EL (cell line): Measurements from ENCODE around the gene SEC11A.
A peak's percentile ranks its signal among the peaks of the same experiment; 100 is the strongest.
"Not testable (repeated sequence)": the region's sequence is repeated elsewhere in the genome, so short reads cannot be mapped to it uniquely, and the experiment has no call there.

Experiments used
- DNase-seq: peaks from one replicate; pipeline ENCODE4 v3.0.0-alpha.2; 2016

SEC11A gene

GRCh38 chr15:84669726-84670125, 46.2 kb downstream of the SEC11A start:
- DNase-seq: peak; percentile 23

DNA sequence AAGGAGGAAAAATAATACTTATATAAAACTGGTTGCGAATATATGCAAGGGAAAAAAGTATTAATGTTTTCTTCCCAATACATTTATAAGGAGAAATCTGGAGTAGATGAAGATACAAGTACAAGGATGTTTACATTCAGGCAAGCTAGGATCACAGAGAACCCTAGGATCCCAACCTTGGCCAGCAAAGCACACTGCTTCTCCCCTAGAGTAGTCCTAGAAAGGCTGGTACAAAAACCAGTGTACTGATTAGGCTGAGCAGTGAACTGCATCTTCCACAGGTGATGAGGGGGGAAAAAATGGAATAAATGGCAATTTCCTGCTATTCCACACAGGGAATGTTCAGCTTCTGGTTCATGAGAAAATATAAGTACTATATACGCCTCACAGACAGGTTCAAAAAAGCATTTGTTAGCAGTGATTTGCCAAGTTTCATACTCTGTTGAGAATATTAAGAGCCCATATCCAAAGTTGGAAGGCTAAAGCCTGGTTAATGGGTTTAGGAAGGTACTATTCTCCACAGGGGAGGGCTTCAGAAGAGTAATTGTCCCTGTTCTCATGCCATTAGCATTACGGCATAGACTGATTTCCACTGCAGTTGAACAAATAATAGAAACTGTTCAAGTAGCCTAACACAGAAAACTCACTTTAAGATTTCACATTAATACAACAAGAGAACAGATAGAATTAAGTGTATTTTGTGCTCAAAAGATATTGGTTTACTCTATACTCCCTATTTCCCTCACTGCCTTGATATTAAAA, 47.5 kb downstream of the SEC11A start:
- no peak for DNase-seq

DNA sequence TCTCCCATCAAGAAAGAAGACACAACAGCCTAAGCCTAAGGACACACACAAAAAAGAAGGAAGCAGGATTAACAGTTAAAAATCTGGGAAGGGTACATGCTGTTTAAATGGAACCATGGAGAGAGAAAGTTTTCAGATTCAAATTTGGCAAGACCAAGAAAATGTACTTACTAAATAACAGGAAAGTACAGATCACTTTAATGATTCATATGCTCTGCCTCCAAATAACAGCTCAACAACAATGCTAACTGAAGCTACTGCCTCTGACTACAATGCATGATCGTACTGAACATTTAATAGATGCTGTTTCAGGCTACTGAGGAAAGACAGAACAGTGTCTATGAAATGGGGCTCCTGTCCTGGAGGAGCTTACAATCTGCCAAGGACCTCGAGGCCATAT, 49.6 kb downstream of the SEC11A start:
- no peak for DNase-seq

GRCh38 chr15:84661001-84661400, 54.9 kb downstream of the SEC11A start:
- DNase-seq: no peak

GRCh38 chr15:84659904-84660781, 55.8 kb downstream of the SEC11A start:
- no peak for DNase-seq

DNA sequence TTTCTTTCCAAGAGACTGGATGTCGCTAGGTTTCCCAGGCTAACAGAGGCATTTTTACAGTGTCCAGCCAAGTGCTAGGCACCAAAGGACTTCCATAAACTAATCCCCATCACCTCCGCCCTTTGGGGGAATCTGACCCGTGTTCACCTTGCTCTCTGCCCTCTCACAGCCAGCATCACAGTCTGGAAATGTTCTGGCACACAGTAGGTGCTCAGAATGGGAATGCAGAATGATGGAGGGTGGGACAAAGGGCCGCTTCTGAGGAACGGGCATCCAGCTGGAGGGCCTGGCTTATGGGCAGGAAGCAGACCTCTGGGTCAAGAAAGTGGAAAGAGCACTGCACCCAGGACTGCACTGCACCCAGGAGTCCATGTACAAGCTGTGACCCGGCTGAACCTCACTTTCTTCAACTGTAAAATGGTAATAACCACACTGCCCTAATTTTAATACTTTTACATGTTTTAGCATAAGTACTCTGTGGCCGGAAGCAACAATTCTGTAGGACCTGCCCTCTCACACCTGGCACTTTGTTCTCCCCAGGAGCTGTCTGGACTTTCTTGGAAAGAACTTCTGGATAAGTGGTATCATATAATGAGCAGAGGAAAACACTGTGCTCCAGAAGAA, 57.0 kb downstream of the SEC11A start:
- no peak for DNase-seq

DNA sequence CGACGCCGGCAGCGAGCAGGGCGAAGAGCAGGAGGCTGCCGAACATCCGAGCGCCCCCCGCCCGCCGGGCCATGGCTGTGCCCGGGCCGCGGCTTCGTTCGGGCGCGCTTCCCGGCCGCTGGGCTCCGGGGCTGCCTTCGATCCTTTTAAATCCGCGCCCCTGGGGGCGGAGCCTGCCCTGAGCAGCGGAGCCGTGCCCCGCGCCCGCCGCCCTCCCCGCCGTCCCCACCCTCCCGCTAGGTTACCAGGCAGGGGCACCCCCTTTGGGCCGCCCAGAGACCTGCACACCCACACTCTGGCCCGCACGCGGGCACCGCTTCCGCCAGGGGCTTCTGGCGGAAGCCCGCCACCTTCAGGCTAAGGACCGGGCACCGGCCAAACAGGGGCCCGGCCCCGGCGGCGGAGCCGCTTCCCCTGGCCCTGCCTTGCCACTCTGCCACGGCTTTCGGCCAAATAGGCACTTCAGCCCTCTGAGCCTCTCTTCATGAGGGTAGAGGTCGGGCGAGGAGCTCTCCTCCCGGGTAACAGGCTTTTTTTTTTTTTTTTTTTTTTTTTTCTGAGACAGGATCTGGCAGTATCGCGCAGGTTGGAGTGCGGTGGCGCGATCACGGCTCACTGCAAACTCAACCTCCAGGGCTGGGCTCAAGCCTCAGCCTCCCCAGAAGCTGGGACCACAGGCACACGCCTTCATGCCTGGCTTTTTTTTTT, 57.7 kb downstream of the SEC11A start, which contains the start of gene NMB:
TSS of gene NMB (minus strand) at position 120 of the 708 bp plus-strand sequence. CDS start at position 73, 47 bp downstream.
- peak; percentile 83 for DNase-seq

GRCh38 chr15:84657748-84658079, 58.2 kb downstream of the SEC11A start:
- DNase-seq: no peak

DNA sequence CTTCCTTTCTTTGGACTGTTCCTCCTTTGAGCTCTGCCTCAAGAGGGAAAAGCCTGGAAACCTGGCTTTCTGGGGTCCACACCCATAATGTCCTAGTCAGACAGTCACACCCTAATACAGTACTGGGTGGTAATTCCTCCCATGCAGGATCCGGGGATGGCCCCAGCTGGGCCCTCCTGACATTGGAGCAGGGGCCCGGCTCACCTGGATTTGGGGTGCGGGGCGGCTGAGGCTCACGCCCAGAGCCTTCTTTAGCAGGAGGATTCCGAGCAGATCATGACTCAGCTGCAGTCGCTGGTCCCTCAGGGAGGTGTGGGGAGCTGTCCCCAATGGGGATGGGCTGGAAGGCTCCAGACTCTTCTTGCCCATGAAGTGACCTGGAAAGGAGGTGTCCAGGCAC, 59.0 kb downstream of the SEC11A start:
- DNase-seq: no peak

GRCh38 chr15:84654689-84655453, 61.1 kb downstream of the SEC11A start:
- peak; percentile 86 for DNase-seq

- DNase-seq: peak; percentile 94
These were observed 61.8 kb downstream of the SEC11A start, which contains the start of gene WDR73 for GRCh38 chr15:84653910-84654688. WDR73 (minus strand) TSS chr15:84654283; CDS start chr15:84654274, 9 bp downstream.

DNA sequence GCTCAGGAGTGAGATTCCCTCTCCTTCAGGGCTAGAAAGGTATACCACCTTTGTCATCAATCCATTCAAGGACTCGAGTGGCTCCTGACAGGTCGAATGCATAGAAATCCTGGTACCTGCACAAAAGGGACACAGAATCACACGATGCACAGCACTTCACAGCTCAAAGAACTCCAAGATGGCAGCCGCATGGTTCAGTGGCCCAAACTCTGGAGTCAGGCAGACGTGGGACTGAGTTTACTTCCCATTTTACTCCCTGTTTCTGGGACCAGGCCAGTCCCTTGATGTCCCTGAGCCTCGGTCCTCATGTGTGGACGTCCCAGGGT, 62.4 kb downstream of the SEC11A start:
- DNase-seq: no peak

GRCh38 chr15:84649706-84650105, 66.2 kb downstream of the SEC11A start:
- peak; percentile 36 for DNase-seq

DNA sequence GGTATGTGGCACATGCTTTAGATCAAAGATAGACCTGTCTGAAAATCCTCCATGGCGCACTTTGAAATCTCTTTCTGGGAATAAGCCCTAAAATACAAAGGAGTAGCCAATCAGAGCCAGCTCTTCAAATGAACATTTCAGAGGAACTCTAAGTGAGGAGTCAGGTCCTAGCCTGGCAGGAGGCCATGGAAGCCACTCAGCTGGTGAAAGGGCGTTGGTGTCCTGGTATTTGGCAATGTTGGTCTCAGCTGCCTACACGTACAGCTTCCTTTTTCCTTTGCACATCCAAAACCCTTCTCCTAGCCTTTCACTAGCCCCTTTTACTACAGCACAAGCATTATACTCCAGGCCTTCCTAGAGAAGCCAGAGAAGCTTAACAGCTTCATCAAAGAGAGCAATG, 67.4 kb downstream of the SEC11A start:
- no peak for DNase-seq

DNA sequence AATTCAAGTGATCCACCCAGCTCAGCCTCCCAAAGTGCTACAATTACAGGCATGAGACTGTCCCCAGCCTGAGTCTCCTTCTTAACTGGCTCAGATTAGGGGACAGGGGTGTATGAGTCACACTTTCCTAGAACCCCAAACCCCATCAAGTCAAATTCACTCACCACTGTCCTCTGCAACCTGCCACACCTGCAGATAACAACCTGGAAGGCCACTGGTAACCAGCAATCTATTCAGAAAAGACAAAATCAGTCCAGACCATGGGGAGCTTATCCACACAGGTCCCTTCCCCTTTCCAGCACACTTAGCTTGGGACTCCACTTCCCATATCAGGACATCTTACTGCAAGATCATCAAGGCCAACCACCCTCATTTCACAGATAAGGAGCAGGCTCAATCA, 68.2 kb downstream of the SEC11A start:
- DNase-seq: no peak

- DNase-seq: no peak
These were observed 69.9 kb downstream of the SEC11A start for GRCh38 chr15:84645997-84646396.

DNA sequence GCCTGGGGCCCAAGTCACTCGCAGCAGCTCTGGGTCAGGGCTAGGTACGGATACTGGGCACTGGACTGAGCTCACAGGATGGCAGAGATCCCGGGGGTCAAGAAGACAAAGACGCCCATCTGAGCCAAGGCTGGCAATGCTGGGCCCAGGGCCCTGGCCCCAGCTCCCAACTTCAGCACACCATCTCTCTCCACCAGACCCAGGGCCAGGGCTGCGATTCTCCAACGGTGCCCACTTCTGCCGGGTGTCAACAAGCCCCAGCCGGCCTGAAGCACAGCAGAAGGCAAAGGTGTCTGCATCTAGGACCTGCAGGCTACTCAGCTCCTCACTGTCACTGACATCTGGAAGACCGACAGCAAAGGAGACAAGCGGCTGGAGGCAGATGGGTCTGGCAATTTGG, 70.4 kb downstream of the SEC11A start:
- DNase-seq: no peak

DNA sequence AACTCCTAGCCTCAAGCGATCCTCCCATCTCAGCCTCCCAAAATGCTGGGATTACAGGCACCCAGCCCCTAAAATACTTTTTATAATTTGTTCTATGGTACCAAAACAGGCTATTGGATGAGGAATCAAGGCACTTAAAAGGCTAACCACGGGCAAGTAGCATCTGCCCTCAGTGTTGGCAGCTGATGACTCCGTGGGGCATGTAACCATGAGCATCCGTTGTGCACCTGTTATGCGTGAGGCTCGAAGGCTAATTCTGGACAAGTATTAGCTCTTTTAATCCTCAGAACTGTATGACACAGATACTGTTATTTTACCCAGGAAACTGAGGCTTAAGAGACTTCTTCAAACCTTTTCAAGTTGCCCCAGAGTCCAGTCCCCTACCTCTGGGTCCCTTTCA, 72.1 kb downstream of the SEC11A start:
- DNase-seq: no peak

DNA sequence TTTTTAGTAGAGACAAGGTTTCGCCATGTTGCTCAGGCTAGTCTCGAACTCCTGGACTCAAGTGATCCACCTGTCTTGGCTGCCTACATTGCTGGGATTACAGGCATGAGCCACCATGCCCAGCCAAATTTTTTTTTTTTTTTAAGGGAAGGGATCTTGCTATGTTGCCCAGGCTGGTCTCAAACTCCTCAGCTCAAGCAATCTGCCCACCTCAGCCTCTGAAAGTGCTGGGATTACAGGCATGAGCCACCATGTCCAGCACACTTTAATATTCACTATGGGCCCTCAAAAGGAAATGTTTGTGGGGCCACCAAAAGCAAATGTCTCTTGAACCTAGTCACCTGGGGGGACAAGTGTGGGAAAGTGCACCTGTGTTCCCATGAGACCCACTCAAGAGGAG, 73.3 kb downstream of the SEC11A start:
- DNase-seq: not testable (repeated sequence)

- DNase-seq: not testable (repeated sequence)
These were observed 74.1 kb downstream of the SEC11A start for GRCh38 chr15:84641871-84642270.

- DNase-seq: no peak
These were observed 77.8 kb downstream of the SEC11A start for GRCh38 chr15:84638103-84638502.
